RWPE2 (cell line): Measurements from ENCODE around the gene RASAL1.
"Not testable (repeated sequence)": the region's sequence is repeated elsewhere in the genome, so short reads cannot be mapped to it uniquely, and the experiment has no call there.

Experiments used
- ATAC-seq: fragments of 200-7000 bp; cut with Tn5 transposase; 3 replicates; pipeline ENCODE4 v1.9.1; 2021; ENCODE audit warnings: low read depth
- DNase-seq: peaks from one replicate; pipeline ENCODE4 v3.0.0-alpha.2; 2020; ENCODE audit warnings: low spot score
- H3K27ac ChIP-seq: fragments of 450-650 bp; 2 replicates; pipeline ENCODE4 v1.5.1; 2017; ENCODE audit warnings: mild to moderate bottlenecking; ENCODE audit not compliant: poor library complexity, severe bottlenecking
- H3K27me3 ChIP-seq: fragments of 250-450 bp; sonication (Bioruptor Pico); 2 replicates; pipeline ENCODE4 v1.5.1; 2021; ENCODE audit warnings: mild to moderate bottlenecking, moderate library complexity; ENCODE audit not compliant: insufficient read depth, poor library complexity, severe bottlenecking
- H3K36me3 ChIP-seq: fragments of 250-450 bp; sonication (Bioruptor Pico); 2 replicates; pipeline ENCODE4 v1.5.1; 2020; ENCODE audit warnings: low read depth, mild to moderate bottlenecking, moderate library complexity
- H3K4me1 ChIP-seq: fragments of 250-450 bp; sonication (Bioruptor Pico); 2 replicates; pipeline ENCODE4 v1.5.1; 2021; ENCODE audit warnings: mild to moderate bottlenecking, moderate library complexity; ENCODE audit not compliant: insufficient read depth, poor library complexity, severe bottlenecking
- H3K4me3 ChIP-seq: fragments of 250-450 bp; sonication (Bioruptor Pico); 2 replicates; pipeline ENCODE4 v1.5.1; 2021; ENCODE audit warnings: mild to moderate bottlenecking, moderate library complexity; ENCODE audit not compliant: severe bottlenecking
- H3K9me3 ChIP-seq: fragments of 250-450 bp; sonication (Bioruptor Pico); 2 replicates; pipeline ENCODE4 v1.5.1; 2021; ENCODE audit warnings: mild to moderate bottlenecking, moderate library complexity; ENCODE audit not compliant: severe bottlenecking
- CTCF ChIP-seq: fragments of 450-650 bp; IDR thresholded peaks from one replicate; pipeline ENCODE4 v1.5.1; 2017; ENCODE audit warnings: mild to moderate bottlenecking, moderate library complexity; ENCODE audit not compliant: poor library complexity, severe bottlenecking

Gene RASAL1

GRCh38 chr12:113142173-113142885, 6.8 kb upstream of the RASAL1 start:
- no peaks in the 10 kb centered on the region for H3K27me3 ChIP-seq
- DNase-seq (no peak), ATAC-seq (no peak)
- no peaks in the 10 kb centered on the region for H3K36me3 ChIP-seq
- H3K27ac ChIP-seq: no peak overlapping the region
- no peaks in the 10 kb centered on the region for H3K4me1 ChIP-seq
- no peak overlapping the region for H3K4me3 ChIP-seq
- no peak for TF ChIP-seq CTCF
- H3K9me3 ChIP-seq: no peaks in the 10 kb centered on the region

- H3K4me1 ChIP-seq, H3K27me3 ChIP-seq, H3K27ac ChIP-seq, H3K9me3 ChIP-seq, H3K4me3 ChIP-seq, DNase-seq, H3K36me3 ChIP-seq, ATAC-seq: not testable (repeated sequence)
Observed at GRCh38 chr12:113141716-113142115, 6.2 kb upstream of the RASAL1 start.

- Histone ChIP-seq H3K36me3 (no peaks in the 10 kb centered on the region), H3K4me1 (no peaks in the 10 kb centered on the region), H3K9me3 (no peaks in the 10 kb centered on the region), H3K4me3 (no peak overlapping the region), H3K27ac (no peak overlapping the region), H3K27me3 (no peaks in the 10 kb centered on the region)
- no peak for TF ChIP-seq CTCF
- DNase-seq: no peak
- ATAC-seq: no peak
Observed at GRCh38 chr12:113140706-113141105, 5.1 kb upstream of the RASAL1 start.

- DNase-seq (no peak), ATAC-seq (no peak)
- no peak overlapping the region for H3K4me3 ChIP-seq
- TF ChIP-seq CTCF: no peak
- no peak overlapping the region for H3K27ac ChIP-seq
- no peaks in the 10 kb centered on the region for H3K9me3 ChIP-seq
- H3K27me3 ChIP-seq: peaks cover 4% of the 10 kb centered on the region
- no peaks in the 10 kb centered on the region for H3K4me1 ChIP-seq
- no peaks in the 10 kb centered on the region for H3K36me3 ChIP-seq
Observed at GRCh38 chr12:113138826-113139225, 3.3 kb upstream of the RASAL1 start.

- no peaks in the 10 kb centered on the region for H3K9me3 ChIP-seq
- H3K4me1 ChIP-seq: no peaks in the 10 kb centered on the region
- no peak overlapping the region for H3K4me3 ChIP-seq
- ATAC-seq (no peak), DNase-seq (no peak)
- no peak for TF ChIP-seq CTCF
- peaks cover 4% of the 10 kb centered on the region for H3K27me3 ChIP-seq
- no peaks in the 10 kb centered on the region for H3K36me3 ChIP-seq
- H3K27ac ChIP-seq: no peak overlapping the region
Observed at GRCh38 chr12:113137861-113138783, 2.6 kb upstream of the RASAL1 start.
